DMS153 treated with DMSO at 0.1 percent for 48 hours (cell line): ENCODE measurements around the gene HIGD1A.

Experiments
- DNase-seq: peaks from one replicate; lab custom pipeline; 2025; ENCODE audit not compliant: unreplicated experiment; lab: John Stamatoyannopoulos, UW

Gene HIGD1A

DNA sequence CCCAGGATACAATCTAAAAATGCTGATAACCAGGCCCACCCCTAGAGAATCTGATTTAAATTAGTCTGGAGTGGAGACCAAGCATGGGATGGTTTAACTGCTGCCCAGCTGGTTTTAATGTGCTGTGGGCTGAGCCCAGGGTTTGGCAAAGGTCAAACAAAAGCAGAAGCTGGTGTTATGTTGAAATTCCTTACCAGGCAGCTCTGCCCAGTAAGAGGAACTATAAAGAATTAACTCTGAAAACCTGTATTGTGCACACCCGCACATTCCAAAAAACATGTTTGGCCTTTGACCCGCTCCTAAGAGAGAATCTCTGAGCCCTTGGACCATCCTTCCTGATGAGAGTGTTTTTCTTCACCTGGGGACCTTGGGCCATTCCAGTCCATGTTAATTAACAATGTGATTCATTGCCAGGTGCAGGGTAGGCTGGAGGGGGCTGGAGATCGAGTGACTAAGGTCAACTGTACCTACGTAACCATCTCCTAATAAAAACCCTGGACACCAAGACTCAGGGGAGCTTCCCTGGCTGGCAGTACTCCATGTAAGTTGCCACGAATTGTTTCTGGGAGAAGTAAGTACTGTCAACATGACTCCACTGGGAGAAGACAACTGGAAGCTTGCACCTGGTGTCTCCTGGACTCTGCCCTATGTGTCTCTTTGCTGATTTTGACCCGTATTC is 42.1 kb downstream of the HIGD1A start:
- DNase-seq = no peak

DNA sequence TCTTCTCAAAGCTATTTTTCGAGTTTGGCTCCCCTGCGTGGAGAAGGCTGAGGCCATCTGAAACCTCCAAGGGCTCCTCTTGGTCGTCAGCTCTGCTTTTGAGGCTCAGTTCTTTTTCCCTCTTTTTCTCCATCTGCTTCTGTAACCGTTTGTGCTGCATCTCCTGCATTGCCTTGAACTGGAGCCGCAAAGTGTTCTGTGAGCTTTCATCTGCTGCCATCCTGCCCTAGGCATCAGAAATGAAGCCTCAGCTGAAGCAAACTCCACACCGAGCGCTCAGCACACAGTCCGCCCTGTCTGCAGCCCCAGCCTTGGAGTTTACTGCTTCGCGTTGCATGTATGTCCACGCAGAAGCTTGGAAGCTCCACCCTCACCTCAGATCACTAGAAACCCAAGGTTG is 46.2 kb downstream of the HIGD1A start:
- DNase-seq = no peak

DNA sequence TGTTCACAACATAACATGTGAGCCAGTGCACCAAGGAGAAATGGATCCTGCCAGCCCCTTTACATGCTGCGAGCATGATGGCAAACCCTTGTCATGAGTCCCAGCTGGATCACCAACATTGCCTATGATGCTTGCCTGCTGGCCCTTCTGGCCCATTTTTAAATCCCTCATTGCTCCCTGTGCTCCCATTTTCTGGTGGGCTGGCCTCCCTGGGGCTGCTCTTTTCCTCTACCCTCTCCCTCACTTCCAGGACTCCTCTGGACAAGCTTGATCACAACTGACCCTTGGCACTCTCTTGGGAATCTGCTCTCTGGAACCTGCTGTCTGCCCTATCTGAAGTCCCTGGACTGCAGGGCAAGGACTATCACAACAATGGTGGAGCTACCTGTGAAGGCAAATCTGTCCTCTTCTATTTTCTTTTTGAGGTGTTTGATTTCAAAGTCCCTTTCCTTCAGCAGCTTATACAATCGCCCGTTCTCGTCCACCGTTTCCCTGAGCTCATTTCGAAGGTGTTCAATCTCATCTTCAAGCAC is 47.5 kb downstream of the HIGD1A start:
- no peak for DNase-seq

DNA sequence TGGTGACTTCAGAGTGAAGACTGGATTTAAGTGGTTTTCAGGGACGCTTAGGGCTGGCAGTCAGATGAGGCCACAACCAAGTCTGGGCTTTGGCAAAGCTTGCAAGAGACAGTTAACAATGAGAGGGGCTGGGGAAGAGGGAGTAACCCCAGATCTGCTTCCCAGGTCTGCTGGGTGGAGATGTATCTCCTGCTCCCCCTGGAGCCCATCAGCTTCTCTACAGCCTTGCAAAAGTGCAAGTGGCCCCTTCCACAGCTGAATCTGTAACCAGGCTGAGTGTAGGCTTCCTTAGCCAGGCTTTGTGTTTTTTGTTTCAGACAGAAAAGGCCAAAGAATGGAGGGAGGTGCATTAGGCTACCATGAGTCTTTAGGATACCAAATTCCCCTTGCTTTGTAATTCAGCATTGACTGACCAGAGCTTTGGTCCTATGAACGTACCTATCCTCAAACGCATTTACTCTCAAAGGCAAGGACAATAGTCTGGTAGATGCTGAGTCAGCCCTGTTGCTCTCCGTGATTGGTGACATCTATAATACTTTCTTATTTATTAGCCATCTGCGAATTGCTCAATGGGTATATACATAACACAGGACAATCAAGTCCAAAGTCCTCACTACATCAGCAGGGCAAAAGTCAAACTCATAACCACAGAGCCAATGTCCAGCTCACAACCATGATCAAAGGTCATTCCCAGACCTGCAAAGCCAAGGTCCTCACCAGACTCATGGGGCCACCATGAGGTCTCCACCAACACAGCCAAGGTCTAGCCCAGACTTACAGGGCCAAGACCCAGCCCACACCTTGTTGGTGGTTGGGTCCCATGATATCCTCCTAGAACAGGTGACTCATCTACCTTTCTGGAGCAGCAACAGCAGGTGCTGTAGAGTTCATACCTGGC is 48.4 kb downstream of the HIGD1A start:
- DNase-seq = no peak

DNA sequence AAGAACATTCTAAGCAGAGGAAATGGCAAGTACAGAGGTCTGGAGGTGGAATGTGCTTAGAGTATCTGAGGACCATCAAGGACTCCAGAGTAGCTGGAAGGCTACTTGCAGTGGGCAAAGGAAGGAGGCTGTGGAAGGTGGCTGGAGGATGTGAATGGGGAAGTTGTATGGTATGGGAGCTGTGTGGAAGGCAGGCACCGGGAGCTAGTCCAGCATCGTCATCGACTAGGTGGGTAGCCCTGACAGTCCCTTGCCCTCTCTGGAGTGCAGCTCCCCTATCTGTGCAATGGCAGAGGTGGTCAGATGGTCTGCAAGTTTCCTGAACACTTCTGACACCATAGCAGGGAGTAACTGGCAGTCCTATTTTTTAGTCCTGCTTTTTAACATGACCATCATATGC is 50.5 kb downstream of the HIGD1A start:
- DNase-seq = no peak

DNA sequence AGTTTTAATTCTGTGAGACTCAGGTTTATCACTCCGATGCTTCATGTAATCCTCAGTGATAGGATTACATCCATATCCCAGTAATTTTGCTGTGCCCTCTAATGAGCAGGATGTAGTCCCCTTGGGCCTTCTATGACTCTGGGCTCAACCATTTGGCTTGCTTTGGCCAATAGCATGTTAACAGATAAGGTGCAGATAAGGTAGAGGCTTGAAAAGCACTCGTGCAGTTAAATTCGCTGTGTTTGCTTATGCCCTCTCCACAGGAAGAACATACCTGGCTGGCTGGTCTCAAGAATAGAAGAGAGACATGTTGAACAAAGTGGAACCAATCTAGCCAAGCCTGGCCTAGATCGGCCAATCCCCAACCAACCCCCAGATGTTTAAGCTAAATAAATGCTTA is 51.3 kb downstream of the HIGD1A start:
- DNase-seq = no peak

DNA sequence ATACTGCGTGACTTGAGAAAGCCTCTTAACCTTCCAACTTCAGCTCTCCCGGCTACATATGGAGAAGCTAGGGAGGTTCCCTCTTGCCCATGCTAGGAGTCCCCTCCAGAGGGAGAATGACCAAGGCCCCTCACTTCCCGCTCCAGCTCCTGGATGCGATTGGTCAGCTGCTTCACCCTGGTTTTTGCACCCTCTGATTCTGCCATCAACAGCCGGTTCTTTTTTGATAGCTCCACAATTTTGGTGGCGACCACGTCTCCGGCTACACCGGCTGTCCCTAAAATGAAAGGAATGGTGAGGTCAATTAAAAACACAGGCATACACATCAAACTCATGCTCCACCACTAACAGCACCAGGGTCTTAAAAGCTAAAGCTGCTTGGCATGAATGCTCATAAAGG is 51.8 kb downstream of the HIGD1A start:
- DNase-seq = no peak

DNA sequence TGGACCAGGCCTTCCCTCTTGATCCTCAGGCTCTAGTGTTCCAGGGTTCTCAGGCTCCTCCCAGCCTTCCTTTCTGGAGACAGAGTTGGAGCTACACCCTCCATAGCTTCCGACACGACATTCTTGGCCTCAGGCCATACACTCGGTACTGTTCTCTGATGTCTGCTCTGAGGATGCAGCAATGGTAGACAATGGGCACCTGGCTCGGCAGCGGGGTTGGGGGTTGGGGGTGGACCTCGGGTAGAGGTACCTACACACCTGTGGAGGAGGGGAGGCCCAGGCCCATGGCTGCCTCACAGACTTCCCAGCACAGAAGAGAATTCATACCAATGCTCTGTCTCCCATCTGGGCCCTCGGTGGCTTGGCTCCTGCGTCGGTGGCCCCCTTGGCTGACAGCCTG is 52.7 kb downstream of the HIGD1A start:
- DNase-seq = no peak

DNA sequence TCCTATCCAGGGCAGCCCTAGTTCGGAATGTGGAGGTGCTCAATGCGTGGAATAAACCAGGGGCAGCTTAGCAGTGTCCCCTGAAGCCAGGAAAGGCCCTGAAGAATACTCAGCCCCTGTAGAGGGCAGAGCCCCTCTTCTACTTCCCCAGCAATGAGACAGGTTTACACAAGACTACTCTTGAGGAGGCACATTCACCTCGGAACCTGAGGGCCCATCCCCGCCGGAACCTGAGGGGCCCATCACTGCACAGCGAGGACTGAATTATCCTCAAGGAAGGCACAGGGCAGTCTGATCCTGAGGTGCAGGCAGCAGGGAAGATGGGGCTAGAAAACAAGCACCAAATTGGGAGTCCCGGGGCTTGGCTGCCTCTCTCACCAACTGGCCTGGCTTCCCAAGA is 53.5 kb downstream of the HIGD1A start:
- DNase-seq = no peak

DNA sequence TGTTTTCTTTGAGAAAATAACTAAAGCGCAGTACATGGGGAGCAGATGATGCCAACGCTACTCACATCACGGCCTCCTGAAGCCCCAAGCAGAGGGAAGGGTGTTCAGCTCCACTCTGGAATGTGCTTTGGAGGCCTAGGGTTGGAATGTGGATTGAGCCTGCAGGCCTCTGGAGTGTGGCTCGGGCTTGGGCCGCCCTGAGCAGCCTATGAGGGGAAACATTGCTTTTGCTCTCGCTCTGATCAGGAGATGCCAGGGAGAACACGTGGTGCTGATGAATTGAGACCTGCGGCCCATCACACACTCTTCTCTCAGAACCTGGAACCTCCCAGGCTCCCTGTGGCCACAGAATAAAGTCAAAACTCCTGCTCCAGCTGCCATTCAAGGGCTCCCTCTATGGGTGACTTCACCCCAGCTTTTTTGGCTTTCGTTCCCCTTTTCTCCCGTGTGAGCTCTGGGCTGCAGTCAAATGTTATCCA is 54.5 kb downstream of the HIGD1A start:
- no peak for DNase-seq

DNA sequence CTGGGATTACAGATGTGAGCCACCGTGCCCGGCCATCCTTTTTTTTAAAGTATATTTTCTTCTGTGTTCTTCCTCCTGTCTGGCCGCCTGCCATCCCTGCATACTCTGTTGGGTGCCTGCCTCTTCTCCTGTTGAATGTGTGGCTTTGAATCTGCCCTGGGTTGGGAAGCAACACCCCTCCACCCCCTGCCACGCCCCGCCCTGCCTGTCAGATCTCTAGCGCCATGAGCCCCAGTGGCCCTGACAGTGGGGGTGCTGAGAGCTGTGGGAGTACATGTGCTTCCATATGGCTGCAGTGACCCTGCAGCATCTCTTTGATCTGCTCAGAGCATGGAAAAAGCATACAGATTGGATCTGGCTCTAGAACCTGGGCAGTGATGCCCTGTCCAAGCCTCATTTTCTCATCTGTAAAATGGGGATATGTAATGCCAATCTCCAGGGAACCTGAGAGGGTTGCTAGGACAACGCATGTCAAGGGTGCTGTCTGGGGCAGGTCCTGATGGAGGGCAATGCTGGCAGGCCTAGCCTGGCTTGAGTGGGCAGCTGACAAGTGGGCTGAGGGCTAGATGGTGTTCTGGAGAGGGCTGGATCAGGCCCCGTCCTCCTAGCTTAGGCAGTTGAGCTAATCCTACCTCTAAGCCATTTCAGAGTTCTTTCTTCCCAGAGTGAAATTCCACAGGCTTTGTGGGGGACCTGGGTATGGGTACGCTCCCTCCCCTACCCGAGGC is 55.1 kb downstream of the HIGD1A start:
- DNase-seq = no peak

DNA sequence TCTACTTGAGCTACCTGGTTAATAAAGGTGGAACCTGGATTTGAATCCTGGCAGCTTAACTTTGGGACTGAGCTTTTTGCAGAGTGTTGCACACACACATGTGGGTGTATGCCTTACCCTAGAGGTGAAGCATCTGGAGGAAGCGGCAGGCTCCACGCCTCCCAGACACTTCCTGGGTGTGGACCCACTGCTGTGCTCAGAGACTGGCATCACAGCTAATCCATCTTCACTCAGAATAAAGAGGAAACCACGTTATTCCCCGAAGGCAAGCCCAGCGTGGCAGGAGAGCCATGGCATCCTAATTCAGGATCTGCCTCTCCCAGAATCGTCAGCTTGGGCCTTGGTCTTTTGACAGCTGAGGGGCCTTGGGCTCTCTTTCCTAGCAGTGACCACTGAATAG is 56.7 kb downstream of the HIGD1A start:
- DNase-seq = no peak

DNA sequence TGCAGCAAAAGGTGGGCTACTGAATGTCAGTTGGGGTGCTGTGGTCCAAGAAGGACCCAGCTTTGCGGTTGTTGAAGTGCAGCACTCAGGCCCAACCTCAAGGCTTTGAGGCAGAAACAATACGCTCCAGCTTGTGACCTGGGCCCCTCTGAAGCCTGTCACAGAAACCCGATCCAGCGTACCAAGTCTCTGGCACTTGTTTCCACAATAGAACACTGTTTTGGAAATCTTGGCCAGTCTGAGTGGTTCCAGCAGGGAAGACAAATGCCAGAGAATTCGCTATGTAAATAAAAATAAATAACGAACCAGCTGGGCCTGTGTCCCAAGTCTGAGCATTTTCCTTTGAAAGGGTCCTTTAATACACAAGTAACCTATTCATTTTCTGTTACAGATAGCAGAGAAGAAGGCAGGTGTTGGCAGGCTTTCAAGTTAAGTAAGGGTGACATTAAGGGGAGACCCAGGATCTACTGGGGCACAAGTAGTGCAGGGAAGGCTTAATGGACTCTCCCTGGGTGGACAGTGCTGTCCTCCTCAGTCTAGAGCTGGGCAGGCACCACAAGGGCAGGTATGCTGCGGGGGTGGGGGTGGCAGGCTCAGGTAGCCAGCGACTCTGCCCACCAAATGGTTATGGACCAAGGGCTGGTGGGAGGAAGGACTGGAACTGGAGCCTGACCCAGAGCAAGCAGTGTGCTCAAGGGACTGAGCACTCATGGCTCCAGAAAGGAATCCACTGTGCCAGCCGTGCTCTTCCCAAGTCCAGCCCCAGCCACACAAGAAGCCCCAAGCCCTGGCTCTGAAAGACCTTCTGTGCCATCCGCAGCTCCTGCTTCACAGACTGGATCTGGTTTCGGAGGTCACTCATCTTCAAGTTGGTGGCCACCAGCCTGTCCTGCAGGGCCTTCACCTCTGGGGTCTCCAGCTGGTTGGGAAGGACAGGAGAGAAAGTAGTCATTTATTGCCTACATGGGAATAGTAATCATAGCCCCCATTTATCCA is 57.5 kb downstream of the HIGD1A start:
- no peak for DNase-seq

DNA sequence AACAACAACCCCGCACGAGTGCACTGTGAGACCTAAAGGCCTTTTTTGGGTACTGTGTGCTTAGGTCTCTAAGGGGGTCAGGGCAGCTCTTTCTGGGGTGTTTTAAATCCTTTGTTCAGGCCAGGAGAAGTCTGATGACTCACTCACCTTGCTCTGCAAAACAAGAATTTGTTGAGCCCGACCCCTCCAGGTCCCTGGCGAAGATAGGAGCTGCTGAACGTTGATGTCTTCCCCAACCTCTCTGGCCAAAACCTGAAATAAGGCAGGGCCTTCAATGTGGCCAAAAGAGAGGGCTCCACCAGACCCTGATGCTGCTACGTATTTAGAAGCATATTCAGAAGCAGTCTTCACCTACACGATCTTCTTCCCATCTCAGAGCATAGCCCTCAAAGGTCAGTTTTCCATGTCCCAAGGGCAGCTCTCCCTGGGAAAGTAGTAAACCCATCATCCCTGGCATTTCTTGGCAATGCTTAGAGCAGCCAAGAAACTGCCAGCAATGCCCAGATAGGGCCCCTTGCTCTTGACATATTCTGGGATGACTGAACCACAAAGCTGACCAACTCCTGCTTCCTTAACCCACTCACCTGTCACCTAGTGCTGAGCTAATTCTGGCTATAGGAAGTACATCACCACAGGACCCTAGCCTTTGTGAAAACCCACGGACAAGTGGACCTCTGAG is 58.4 kb downstream of the HIGD1A start:
- no peak for DNase-seq

DNA sequence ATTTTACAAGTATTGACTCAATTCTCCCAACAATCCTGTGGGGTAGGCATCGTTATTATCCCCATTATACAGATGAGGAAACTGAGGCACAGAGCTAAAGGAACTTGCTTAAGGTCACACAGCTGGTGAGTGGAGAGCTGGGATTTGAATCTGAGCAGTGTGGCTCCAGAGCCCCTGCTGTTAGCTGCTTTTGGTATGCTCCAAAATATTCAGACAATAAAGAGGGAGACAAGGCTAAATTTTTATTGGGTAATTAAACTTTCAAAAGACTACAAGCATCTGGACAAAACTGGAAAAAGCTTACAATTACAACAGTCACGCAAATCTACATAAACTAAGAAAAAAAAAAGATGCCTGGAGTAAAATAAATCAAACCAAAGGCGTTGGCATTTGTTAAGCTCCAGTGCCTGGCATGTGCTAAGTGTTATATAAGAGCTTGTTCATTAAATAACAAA is 59.0 kb downstream of the HIGD1A start:
- no peak for DNase-seq

DNA sequence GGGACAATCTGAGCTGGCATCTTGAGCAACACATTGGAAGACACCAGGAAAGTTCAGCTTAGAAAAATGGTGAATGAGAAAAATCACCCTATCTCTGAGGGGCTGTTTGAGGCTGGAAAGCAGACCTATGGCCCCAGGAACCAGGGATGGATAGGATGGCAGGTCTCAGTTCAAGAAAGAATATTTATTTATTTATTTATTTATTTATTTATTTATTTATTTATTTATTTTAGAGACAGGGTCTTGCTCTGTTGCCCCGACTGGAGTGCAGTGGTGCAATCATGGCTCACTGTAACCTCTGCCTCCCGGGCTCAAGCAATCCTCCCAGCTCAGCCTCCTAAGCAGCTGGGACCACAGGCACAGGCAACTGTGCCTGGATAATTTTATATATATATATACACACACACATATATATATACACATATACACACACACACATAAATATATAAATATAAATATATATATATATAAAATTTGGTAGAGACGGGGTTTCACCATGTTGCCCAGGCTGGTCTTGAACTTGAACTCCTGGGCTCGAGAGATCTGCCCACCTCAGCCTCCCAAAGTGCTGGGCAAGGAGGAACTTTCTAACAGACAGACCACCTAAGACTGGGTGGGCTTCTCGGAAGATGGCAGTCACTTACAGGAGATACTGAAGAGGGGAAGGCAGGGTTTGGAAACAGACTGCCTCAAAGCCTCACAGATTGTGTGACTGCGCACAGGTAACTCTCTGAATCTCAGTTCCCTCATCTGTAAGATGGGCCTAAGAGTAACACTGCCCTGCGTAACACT is 60.9 kb downstream of the HIGD1A start:
- DNase-seq = no peak

DNA sequence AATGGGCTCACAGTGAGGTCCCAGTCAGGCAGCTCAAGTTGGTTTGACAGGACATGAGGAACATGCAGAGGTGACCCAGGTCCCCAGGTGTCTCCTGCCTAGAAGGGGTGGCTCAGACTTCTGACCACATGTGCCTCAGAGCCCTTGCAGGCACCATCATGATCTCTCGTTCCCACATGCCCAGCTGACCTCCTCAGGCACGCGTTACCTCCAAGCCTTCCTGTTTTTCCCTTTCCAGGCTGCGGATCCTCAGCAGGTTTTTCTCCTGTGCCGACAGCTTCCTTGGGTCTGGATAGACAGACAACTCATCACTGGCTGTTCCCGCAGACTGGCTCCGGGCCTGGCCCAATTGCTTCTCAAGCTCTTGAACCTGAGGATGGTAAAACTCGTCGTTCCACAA is 61.6 kb downstream of the HIGD1A start:
- no peak for DNase-seq

DNA sequence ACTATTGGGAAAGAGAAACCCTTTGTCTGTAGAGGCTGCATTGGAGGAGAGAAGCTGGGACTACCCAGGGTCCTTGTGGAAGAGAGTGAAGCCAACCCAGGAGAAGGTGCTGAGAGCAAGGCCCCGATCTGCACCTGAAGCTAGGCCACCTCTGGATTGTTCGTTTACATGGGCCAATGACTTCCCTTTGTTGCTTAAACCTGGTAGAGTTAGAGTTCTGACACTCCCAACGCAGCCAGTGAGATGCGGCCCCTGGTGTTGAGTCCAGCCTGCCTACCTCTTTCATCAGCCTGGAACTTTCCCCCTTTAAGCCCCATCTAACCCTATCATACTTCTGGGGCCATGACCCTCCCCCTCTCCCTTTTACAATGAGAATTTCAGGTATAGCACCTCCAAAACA is 62.0 kb downstream of the HIGD1A start:
- DNase-seq = no peak

DNA sequence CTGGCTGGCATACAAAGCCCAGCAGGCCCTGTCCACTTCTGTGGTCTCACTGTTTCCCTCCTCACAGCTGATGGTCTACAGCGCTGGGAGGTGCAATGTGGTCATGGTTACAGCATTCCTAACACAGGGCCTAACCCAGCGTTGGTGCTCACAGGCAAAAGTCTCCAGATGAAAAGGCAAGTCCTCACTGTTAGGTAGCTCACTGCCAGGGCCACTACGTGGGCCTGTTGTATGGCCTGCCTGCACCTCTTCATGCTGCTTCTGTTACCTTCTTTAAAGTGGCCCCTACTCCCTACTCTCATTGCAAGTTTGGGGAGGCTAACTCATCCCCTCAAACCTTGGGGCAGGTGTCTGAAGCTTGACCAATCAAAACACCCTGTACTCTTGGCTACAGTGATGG is 62.5 kb downstream of the HIGD1A start:
- no peak for DNase-seq
